Duodenal mucosa (tissue), 2 donors: ENCODE results near the gene OXER1.

Experiments
- H3K27ac ChIP-seq: one replicate; pipeline ENCODE4 v1.7.0; 2013; ENCODE audit warnings: low read depth, low read length
- H3K27me3 ChIP-seq, 2 donors: one replicate each; pipeline ENCODE4 v1.7.0; 2013; ENCODE audit warnings: low read length in 2 of 2, control low read depth in 1 of 2; ENCODE audit not compliant: insufficient read depth in 2 of 2, control insufficient read depth in 1 of 2
- H3K36me3 ChIP-seq, 2 donors: one replicate each; pipeline ENCODE4 v1.7.0; 2013; ENCODE audit warnings: low read length in 2 of 2, control low read depth in 1 of 2; ENCODE audit not compliant: insufficient read depth in 2 of 2, control insufficient read depth in 1 of 2
- H3K4me1 ChIP-seq, 2 donors: one replicate each; pipeline ENCODE4 v1.7.0; 2013; ENCODE audit warnings: low read length in 2 of 2, control low read depth in 1 of 2; ENCODE audit not compliant: insufficient read depth in 2 of 2, control insufficient read depth in 1 of 2
- H3K4me3 ChIP-seq, 2 donors: one replicate each; pipeline ENCODE4 v1.7.0; 2013; ENCODE audit warnings: low read length in 2 of 2, low read depth in 1 of 2
- H3K9ac ChIP-seq, 2 donors: one replicate each; pipeline ENCODE4 v1.7.0; 2013; ENCODE audit warnings: low read length in 2 of 2, low read depth in 1 of 2
- H3K9me3 ChIP-seq, 2 donors: one replicate each; pipeline ENCODE4 v1.7.0; 2013; ENCODE audit warnings: low read length in 2 of 2, control low read depth in 1 of 2; ENCODE audit not compliant: control insufficient read depth in 1 of 2

Gene OXER1

DNA sequence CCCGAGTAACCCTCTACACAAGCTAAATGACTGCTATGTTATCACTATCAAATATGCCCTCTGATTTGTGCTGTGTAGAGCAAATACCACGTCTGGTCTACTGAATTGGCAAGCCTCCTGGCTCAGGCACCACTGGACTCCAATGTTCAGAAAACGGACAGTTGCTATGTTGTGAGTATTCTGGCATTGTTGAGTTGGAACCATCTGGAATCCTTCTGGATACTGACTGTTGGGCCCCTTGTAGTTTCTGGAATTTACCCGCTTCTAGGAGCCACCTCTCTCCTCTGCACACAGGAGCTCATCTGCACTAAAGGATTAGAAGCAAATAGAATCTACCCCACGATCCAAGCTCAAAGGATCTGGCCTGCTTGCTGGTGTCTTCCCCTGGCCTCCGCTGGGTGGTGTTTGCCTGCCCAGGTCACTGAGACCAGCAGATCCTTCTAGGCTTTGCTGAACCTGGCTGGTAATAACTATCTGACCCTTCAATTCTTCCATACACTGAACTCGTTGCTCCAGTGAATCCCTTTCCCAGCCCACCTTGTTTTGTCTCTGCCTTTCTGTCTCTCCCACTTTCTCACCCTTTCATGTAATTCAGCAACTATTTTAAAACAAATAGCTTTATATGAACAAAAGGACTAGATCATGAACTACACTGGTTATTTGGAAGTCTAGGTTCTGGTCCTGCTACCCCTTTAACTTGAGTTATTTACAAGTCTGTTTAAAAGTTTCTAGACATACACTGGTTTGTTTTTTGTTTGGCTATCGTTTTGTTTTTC lies 30.5 kb upstream of the OXER1 start:
- no peaks in the 10 kb centered on the region for H3K9me3 ChIP-seq
- H3K9ac ChIP-seq: peak overlapping the region; percentile 87 to 95
- peaks cover 0 to 3% of the 10 kb centered on the region in 2 donors for H3K36me3 ChIP-seq
- peaks cover 19 to 26% of the 10 kb centered on the region in 2 donors for H3K4me1 ChIP-seq
- H3K27ac ChIP-seq: no peak overlapping the region
- peak overlapping the region; percentile 83 to 84 for H3K4me3 ChIP-seq
- no peaks in the 10 kb centered on the region for H3K27me3 ChIP-seq

DNA sequence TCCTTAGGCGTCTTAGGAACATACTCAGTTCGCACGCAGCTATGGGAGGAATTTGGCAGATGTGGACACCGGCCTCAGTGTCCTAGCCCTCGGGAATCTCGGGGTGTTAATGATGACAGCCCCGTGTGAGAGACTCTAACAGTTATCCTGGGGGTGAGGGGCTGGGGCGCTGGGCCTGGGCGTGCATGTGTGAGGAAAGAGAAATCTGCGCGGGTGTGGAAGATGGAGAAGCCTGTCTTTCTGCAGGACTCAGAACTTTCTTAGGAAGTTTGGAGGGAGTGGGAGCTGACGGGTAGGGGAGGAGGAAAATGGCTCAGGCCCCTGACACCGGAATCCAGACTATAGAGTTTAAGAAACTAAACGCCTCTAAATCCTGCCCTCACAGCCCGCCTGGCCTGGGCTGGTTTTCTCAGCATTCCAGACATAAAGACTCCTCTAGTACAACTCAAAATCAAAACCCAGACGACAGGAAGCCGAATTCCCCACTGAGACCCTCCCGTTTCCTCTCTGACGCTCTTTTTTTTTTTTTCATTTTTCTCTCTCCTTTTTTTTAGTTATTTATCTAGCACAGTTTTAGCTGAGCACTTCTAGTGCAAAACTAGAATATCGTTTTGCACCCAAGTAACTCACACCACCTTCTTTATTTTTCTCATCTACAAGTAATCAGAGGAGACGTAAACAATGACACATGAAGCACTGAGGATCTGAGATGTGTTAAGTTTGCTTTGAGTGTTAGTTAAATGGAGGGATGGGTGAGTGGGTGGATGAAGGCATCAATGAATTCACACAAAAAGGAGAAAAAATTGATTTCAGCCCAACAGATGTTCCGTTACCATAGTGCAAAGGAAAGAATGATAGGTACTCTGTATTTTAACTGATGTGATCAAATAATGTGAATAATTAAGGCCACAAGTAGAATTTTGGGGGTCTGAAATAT lies 29.7 kb upstream of the OXER1 start:
- H3K9ac ChIP-seq: peak overlapping the region; percentile 87 to 95
- peak overlapping the region; percentile 83 for H3K27ac ChIP-seq
- no peaks in the 10 kb centered on the region for H3K27me3 ChIP-seq
- H3K4me3 ChIP-seq: peak overlapping the region; percentile 83 to 84
- peaks cover 19 to 27% of the 10 kb centered on the region in 2 donors for H3K4me1 ChIP-seq
- H3K36me3 ChIP-seq: peaks cover 0 to 3% of the 10 kb centered on the region in 2 donors
- H3K9me3 ChIP-seq: no peaks in the 10 kb centered on the region

DNA sequence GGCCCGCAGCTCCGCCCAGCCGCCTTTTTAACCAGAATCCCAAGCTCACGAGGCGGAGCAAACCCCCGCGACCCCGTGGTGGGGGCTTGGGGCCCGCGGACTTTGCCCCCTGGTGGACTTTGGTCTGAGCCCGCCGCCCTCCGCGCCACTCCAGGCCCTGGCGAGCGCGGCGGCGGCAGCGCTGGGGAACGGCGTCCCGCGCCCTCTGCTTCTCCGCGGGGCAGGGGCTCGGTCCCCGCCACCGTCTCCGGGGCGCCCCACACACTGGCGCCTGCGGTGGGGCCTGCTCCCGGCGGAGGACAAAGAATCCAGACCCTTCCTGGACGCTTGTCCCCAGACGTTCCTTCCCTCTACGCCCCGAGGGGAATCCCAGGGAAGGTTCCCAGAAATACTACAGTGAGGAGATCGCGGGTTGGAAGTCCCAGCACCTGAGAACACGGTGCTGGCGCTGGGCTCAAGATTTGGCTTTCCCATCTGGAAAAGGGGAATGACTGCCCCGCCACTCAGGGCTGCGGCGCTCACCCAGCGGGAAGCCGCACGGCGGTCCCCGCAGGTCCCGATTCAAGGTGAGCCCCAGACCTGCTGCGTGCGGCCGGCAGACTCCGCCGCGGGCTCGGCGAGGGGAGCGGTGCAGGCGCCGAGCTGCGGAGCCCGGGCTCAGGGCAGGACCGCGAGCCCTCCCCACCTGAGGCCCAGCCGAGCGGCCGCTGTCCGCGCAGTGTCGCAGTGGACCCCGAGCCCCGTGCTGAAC lies 28.8 kb upstream of the OXER1 start, which contains the start of gene HAAO:
TSS of gene HAAO (minus strand) at position 1 of the 751 bp plus-strand sequence. CDS start 47 bp downstream, outside the sequence.
- Histone ChIP-seq H3K4me3 (peak within 1 kb of the TSS; percentile 83 to 84), H3K27ac (peak within 1 kb of the TSS; percentile 83), H3K9me3 (no peaks in the 10 kb centered on the region), H3K4me1 (peaks cover 25 to 35% of the 10 kb centered on the region in 2 donors), H3K9ac (peak within 1 kb of the TSS; percentile 87 to 95), H3K27me3 (no peaks in the 10 kb centered on the region), H3K36me3 (peaks cover 0 to 3% of the 10 kb centered on the region in 2 donors)

DNA sequence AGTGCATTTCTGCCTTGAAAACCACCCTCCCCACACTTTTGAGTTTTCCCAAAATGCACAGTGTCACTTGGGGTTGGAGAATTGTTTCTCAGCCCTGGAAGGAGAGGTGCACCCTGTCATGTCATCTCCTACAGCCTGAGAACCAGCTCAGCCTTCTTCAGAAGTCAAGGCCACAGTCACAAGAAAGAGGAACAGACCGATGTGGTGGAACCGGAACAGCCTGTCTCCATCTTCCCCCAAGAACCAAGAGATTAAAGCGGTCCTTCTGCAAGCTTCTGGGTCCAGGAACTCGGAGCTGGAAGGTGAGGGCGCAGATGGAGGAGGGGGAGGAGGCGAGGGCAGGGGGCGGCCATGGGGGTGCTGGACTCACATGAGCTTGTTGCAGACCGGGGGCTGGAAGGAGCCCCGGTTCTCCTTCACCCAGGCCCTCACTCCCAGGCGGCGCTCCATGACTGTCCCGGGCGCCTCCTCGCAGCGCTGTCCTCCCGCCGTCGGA lies 28.2 kb upstream of the OXER1 start:
- H3K36me3 ChIP-seq: peaks cover 0 to under 1% of the 10 kb centered on the region in 2 donors
- H3K4me1 ChIP-seq: peaks cover 30 to 39% of the 10 kb centered on the region in 2 donors
- no peaks in the 10 kb centered on the region for H3K27me3 ChIP-seq
- H3K27ac ChIP-seq: peak overlapping the region; percentile 83
- peak overlapping the region; percentile 87 to 95 for H3K9ac ChIP-seq
- H3K9me3 ChIP-seq: no peaks in the 10 kb centered on the region
- peak overlapping the region; percentile 83 to 84 for H3K4me3 ChIP-seq

DNA sequence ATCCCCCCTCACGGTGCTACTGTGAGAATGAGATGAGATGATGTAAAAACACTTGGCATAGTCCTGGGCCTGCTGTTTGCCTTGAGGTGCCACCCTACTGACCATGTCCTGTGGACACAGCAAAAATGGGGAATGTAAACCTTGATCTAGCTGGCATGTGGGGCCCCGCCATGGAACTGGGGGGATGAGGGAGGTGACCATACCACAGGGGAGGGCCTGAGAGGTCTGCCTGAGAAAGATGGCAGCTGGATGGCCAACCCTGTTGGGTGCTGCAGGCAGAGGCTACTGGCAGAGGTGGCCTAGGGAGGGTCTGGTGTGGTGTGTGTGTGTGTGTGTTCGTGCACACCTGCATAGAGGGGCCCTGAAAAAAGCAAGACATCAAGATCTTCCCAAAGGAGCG lies 27.7 kb upstream of the OXER1 start:
- Histone ChIP-seq H3K27me3 (no peaks in the 10 kb centered on the region), H3K36me3 (no peaks in the 10 kb centered on the region), H3K4me3 (peak overlapping the region; percentile 83 to 84), H3K27ac (no peak overlapping the region), H3K9me3 (no peaks in the 10 kb centered on the region), H3K9ac (peak overlapping the region; percentile 87 to 95), H3K4me1 (peaks cover 30 to 40% of the 10 kb centered on the region in 2 donors)

DNA sequence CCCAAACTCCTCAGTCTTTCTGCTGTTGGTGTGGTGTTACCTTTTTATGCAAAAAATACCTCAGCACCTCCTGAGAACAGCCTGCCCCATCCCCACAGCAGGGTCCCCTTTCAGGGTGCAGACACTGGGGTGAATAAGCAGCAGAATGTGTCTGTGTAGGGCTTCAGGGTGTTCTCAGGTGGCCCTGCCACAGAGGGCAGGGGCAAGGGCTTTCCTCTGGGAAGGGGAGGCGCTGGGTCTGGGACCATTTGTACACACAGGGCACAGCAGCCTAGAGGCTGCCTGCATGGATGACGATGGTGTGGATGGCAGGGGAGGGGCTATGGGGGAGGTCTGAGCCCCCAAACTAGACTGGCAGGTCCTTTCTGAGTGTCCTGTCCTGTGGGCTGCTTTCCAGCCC lies 25.8 kb upstream of the OXER1 start:
- Histone ChIP-seq H3K9me3 (no peaks in the 10 kb centered on the region), H3K4me3 (no peak overlapping the region), H3K36me3 (no peaks in the 10 kb centered on the region), H3K9ac (no peak overlapping the region), H3K4me1 (peaks cover 33 to 38% of the 10 kb centered on the region in 2 donors), H3K27ac (no peak overlapping the region), H3K27me3 (no peaks in the 10 kb centered on the region)

DNA sequence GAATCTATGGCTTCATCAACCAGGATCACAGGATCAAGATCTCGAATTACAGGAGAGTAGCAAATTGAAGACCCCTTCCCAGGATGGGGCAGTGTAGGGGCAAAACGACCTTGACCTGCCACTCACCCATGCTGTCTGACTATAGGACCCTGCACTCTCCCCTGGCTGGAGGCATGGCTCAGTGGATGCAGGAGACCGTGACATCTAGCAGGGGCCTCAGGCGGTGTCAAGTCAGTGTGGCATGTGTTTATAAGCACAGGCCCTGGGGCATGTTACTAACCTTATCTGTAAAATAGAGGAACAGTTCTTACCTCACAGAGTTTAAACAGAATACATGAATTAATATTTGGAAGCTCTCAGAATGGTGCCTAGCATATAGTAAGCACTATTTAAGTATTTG lies 24.9 kb upstream of the OXER1 start:
- Histone ChIP-seq H3K9me3 (no peaks in the 10 kb centered on the region), H3K27me3 (no peaks in the 10 kb centered on the region), H3K36me3 (no peaks in the 10 kb centered on the region), H3K27ac (no peak overlapping the region), H3K4me3 (no peak overlapping the region), H3K4me1 (peaks cover 34 to 44% of the 10 kb centered on the region in 2 donors), H3K9ac (no peak overlapping the region)

DNA sequence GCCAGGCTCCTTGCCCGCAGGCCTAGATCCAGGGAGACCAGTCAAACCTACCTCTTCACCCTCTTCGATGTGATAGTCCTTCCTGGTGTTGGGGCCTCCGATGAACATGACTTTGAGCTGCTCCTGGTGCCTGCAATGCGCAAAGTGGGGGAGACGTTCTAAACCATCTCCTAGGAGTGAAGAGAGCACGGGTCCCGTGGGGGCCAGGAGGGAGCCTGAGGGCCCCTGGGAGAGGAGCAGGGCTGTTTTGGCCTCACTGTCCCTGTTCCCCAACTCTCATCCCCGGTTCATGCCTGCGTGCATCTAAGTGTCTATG lies 24.5 kb upstream of the OXER1 start:
- H3K9ac ChIP-seq: no peak overlapping the region
- no peaks in the 10 kb centered on the region for H3K27me3 ChIP-seq
- H3K4me1 ChIP-seq: peaks cover 34 to 44% of the 10 kb centered on the region in 2 donors
- H3K27ac ChIP-seq: no peak overlapping the region
- no peaks in the 10 kb centered on the region for H3K9me3 ChIP-seq
- H3K36me3 ChIP-seq: no peaks in the 10 kb centered on the region
- no peak overlapping the region for H3K4me3 ChIP-seq

DNA sequence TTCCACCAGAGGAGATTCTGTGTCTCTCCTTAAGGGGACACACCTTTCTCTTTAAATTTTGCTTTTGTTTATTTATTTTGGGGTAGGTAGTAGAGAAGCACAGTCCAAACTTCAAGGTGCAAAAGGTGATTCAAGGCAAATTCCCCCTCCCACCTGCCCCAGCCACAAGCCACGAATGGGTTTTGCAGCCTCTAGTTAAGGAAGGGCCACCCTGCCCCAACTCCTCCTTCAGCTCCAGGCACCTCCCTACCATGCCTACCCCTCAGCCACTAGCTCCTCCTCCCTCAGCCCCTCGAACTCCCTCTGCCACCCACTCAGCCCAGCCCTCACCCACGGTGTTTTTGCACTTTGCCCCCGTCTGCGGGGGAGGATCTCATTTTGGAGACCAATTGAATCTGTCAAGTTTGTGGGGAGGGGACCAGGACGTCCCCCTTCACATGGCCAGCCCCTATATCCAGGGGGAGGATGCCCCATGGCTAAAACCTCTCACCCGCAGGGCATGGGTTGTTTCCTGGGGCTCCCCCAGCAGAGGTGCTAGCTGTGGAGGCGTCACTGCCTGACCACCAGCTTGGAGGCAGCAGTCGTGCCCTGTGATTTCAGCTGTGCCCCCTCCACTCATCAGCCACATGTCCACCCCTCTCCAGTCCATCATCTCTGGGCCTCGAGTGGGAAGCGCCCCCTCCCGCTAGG lies 24.0 kb upstream of the OXER1 start:
- Histone ChIP-seq H3K27ac (no peak overlapping the region), H3K36me3 (peaks cover 0 to 1% of the 10 kb centered on the region in 2 donors), H3K4me3 (no peak overlapping the region), H3K4me1 (peaks cover 34 to 44% of the 10 kb centered on the region in 2 donors), H3K27me3 (no peaks in the 10 kb centered on the region), H3K9ac (no peak overlapping the region), H3K9me3 (no peaks in the 10 kb centered on the region)
